ENCODE measurements around the gene OR52B2. TPM values are rescaled to one million over a fixed set of nuclear protein-coding genes. Genes with fewer than 3 reads are reported as not detected.

Gene OR52B2
- total and polyA plus RNA-seq, 2 experiments from 2014 or later = not detected

DNA sequence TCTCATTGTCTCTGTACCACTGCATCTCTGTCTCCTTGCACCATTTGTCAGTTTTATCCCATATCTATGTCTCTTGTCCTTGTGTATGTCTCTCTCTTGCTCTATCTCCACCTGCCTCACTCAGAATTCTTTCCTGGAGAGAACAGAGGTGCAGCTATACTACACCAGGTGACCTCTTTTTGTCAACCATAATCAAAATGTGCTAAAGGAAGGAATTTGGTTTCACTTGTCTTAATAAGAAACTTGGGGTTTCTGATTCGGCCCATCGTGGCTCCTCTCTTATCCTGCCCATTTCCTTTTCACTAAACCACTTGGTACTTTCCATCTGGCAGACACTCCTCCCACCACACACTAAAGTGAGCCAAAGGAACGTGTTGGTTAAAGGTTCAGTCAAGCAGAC lies 33.2 kb upstream of the OR52B2 start:
- H3K79me2 ChIP-seq = no peaks in the 10 kb centered on the region
- no peaks in the 10 kb centered on the region for H3K4me1 ChIP-seq (ENCODE audit: insufficient read depth)
- H4K20me1 ChIP-seq (ENCODE audit: insufficient read depth, poor library complexity, severe bottlenecking) = no peaks in the 10 kb centered on the region
- no peak for DNase-seq (ENCODE audit: low spot score)
- H3K36me3 ChIP-seq (replicated peaks; ENCODE audit: insufficient read depth, low read depth) = no peaks in the 10 kb centered on the region
- no peak overlapping the region for H3K4me2 ChIP-seq
- H3K4me3 ChIP-seq = no peak overlapping the region
- no peaks in the 10 kb centered on the region for H3K9me2 ChIP-seq (replicated peaks; ENCODE audit: insufficient read depth)
- WGBS (ENCODE audit: low lambda C conversion rate, missing lambda C conversion rate) = 91% methylated on average over 3 of the region's 3 CpGs
- TF ChIP-seq EZH2 (IDR thresholded peaks at IDR 0.05; ENCODE audit: borderline replicate concordance) = no peak
- TF ChIP-seq, protein P1, sequence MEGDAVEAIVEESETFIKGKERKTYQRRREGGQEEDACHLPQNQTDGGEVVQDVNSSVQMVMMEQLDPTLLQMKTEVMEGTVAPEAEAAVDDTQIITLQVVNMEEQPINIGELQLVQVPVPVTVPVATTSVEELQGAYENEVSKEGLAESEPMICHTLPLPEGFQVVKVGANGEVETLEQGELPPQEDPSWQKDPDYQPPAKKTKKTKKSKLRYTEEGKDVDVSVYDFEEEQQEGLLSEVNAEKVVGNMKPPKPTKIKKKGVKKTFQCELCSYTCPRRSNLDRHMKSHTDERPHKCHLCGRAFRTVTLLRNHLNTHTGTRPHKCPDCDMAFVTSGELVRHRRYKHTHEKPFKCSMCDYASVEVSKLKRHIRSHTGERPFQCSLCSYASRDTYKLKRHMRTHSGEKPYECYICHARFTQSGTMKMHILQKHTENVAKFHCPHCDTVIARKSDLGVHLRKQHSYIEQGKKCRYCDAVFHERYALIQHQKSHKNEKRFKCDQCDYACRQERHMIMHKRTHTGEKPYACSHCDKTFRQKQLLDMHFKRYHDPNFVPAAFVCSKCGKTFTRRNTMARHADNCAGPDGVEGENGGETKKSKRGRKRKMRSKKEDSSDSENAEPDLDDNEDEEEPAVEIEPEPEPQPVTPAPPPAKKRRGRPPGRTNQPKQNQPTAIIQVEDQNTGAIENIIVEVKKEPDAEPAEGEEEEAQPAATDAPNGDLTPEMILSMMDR (IDR thresholded peaks at IDR 0.05; ENCODE audit: poor library complexity) = no peak
- no peak for TF ChIP-seq EZH2phosphoT487 (IDR thresholded peaks at IDR 0.05; ENCODE audit: low read depth, severe bottlenecking, unreplicated experiment)
- H2AFZ ChIP-seq = no peak overlapping the region
- no peaks in the 10 kb centered on the region for H3K9me3 ChIP-seq (ENCODE audit: low read depth)
- no peaks in the 10 kb centered on the region for H3K27me3 ChIP-seq
- H3K27ac ChIP-seq = no peak overlapping the region

DNA sequence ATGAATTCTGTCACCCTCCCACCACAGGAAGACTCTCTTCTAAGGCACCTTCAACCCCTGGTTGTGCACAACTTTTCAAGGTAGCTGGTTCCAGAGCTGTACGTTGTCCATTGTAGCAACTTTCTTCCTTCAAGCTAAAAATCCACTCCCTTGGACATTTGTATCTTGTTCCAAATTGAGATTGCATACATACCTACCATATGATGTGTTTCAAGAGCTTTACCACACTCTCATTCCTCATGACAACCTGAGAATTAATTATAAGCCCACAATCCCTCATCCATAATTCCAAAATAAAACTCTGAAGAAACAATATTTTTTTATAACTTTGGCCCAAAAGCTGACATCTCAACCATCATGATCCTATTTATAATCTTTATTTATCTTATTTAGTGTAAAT lies 31.9 kb upstream of the OR52B2 start:
- H3K4me1 ChIP-seq (ENCODE audit: insufficient read depth) = no peaks in the 10 kb centered on the region
- no peak overlapping the region for H2AFZ ChIP-seq
- no peaks in the 10 kb centered on the region for H3K27me3 ChIP-seq
- no peak overlapping the region for H3K4me2 ChIP-seq
- no peak for DNase-seq (ENCODE audit: low spot score)
- no peaks in the 10 kb centered on the region for H3K36me3 ChIP-seq (replicated peaks; ENCODE audit: insufficient read depth, low read depth)
- TF ChIP-seq EZH2 (IDR thresholded peaks at IDR 0.05; ENCODE audit: borderline replicate concordance) (no peak), EZH2phosphoT487 (IDR thresholded peaks at IDR 0.05; ENCODE audit: low read depth, severe bottlenecking, unreplicated experiment) (no peak)
- H3K27ac ChIP-seq = no peak overlapping the region
- no peaks in the 10 kb centered on the region for H3K9me2 ChIP-seq (replicated peaks; ENCODE audit: insufficient read depth)
- no peaks in the 10 kb centered on the region for H3K79me2 ChIP-seq
- WGBS (ENCODE audit: low lambda C conversion rate, missing lambda C conversion rate) = 100% methylated on average over 1 of the region's 1 CpG
- H4K20me1 ChIP-seq (ENCODE audit: insufficient read depth, poor library complexity, severe bottlenecking) = no peaks in the 10 kb centered on the region
- H3K9me3 ChIP-seq (ENCODE audit: low read depth) = no peaks in the 10 kb centered on the region
- no peak overlapping the region for H3K4me3 ChIP-seq

DNA sequence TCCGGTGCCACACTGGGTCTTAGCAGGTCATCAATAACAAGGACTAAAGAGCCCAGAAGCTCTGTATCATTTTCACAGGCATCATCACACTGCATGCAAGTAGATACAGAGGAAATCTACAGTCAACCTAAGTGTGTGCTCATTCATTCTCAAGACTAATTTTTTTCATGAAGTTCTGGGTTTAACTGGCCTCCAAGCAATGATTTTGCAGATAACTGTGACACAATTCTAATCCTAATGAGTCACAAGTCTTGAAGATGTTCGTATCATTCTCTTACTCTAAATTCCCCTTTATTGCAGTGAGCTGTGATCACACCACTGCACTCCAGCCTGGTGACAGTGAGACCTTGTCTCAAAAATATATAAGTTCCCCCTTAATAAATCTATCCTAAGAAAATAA lies 31.4 kb upstream of the OR52B2 start:
- Histone ChIP-seq H2AFZ (no peak overlapping the region), H4K20me1 (ENCODE audit: insufficient read depth, poor library complexity, severe bottlenecking) (no peaks in the 10 kb centered on the region), H3K79me2 (no peaks in the 10 kb centered on the region), H3K4me1 (ENCODE audit: insufficient read depth) (no peaks in the 10 kb centered on the region), H3K36me3 (replicated peaks; ENCODE audit: insufficient read depth, low read depth) (no peaks in the 10 kb centered on the region), H3K4me3 (no peak overlapping the region), H3K27ac (no peak overlapping the region), H3K27me3 (no peaks in the 10 kb centered on the region), H3K9me2 (replicated peaks; ENCODE audit: insufficient read depth) (no peaks in the 10 kb centered on the region), H3K9me3 (ENCODE audit: low read depth) (no peaks in the 10 kb centered on the region), H3K4me2 (no peak overlapping the region)
- TF ChIP-seq EZH2phosphoT487 (IDR thresholded peaks at IDR 0.05; ENCODE audit: low read depth, severe bottlenecking, unreplicated experiment) = no peak
- TF ChIP-seq, protein P1 (IDR thresholded peaks at IDR 0.05; ENCODE audit: poor library complexity) = no peak
- TF ChIP-seq EZH2 (IDR thresholded peaks at IDR 0.05; ENCODE audit: borderline replicate concordance) = no peak
- no peak for DNase-seq (ENCODE audit: low spot score)
- 83% methylated on average over 2 of the region's 2 CpGs for WGBS (ENCODE audit: low lambda C conversion rate, missing lambda C conversion rate)

DNA sequence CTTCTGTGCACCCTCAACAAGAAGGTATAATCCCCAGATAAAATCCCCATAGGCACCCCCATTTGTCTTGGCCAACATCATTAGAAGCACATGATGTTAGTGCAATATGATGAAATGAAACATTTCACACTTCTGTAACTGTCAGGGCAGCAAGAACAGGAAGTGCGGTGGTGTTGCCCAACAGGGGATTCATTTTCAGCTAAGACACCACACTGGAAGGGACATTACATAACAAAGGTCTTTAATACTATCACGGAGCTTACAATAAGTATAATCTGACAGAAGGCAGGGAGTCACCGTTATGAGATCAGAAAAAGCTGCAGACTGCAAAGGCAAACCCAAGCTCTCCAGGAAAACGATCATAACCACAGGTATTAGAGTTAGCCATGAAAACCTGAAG lies 30.8 kb upstream of the OR52B2 start:
- no peak for TF ChIP-seq EZH2 (IDR thresholded peaks at IDR 0.05; ENCODE audit: borderline replicate concordance)
- TF ChIP-seq, protein P1 (IDR thresholded peaks at IDR 0.05; ENCODE audit: poor library complexity) = no peak
- no peak for TF ChIP-seq EZH2phosphoT487 (IDR thresholded peaks at IDR 0.05; ENCODE audit: low read depth, severe bottlenecking, unreplicated experiment)
- Histone ChIP-seq H3K27me3 (no peaks in the 10 kb centered on the region), H3K79me2 (no peaks in the 10 kb centered on the region), H4K20me1 (ENCODE audit: insufficient read depth, poor library complexity, severe bottlenecking) (no peaks in the 10 kb centered on the region), H3K4me1 (ENCODE audit: insufficient read depth) (no peaks in the 10 kb centered on the region), H3K27ac (no peak overlapping the region), H3K4me2 (no peak overlapping the region), H2AFZ (no peak overlapping the region), H3K36me3 (replicated peaks; ENCODE audit: insufficient read depth, low read depth) (no peaks in the 10 kb centered on the region), H3K9me3 (ENCODE audit: low read depth) (no peaks in the 10 kb centered on the region), H3K4me3 (no peak overlapping the region), H3K9me2 (replicated peaks; ENCODE audit: insufficient read depth) (no peaks in the 10 kb centered on the region)
- no peak for DNase-seq (ENCODE audit: low spot score)
- WGBS (ENCODE audit: low lambda C conversion rate, missing lambda C conversion rate) = 74% methylated on average over 4 of the region's 4 CpGs

Measured in hepatocyte (in vitro differentiated cells).